NCI-H2029 (cell line): ENCODE measurements around the gene KBTBD8.
A peak's percentile ranks its signal among the peaks of the same experiment; 100 is the strongest.

ENCODE experiments used
- DNase-seq: peaks from one replicate; lab custom pipeline; 2025; lab: John Stamatoyannopoulos, UW

KBTBD8 gene

DNA sequence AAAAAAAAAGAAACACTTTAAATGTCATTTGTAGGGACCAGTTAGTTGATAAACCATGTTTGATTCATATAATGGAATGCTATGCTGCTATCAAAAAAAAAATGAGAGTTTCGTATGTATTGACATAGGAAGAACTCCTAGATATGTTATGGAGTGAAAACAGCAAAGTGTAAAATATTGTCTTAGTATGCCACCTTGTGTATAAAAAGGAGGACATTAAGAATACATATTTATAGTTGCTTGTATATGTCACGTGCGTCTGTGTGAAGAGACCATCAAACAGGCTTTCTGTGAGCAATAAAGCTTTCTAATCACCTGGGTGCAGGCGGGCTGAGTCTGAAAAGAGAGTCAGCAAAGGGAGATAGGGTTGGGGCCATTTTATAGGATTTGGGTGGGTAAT lies 39.5 kb downstream of the KBTBD8 start:
- no peak for DNase-seq

DNA sequence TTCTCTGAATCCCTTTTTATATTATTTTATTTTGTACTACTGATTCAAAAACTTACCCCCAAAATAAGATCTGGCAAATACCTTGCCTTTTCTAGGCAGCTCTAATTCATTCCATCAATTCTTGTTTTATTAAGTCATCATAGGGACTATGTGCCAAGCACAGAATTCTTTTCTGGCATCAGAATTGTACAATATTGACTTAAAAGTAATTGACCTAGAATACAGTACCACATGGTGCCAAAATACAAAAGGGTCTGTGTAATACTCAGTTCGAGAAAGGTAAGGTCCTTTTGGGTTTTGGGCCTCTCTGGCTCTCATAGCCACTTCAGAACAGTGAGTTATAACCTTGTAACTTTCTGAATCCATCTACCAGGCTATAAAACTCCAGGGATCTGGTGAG lies 46.2 kb downstream of the KBTBD8 start:
- DNase-seq = no peak

- no peak for DNase-seq
Observed at GRCh38 chr3:67044955-67045354, 46.8 kb downstream of the KBTBD8 start.

DNA sequence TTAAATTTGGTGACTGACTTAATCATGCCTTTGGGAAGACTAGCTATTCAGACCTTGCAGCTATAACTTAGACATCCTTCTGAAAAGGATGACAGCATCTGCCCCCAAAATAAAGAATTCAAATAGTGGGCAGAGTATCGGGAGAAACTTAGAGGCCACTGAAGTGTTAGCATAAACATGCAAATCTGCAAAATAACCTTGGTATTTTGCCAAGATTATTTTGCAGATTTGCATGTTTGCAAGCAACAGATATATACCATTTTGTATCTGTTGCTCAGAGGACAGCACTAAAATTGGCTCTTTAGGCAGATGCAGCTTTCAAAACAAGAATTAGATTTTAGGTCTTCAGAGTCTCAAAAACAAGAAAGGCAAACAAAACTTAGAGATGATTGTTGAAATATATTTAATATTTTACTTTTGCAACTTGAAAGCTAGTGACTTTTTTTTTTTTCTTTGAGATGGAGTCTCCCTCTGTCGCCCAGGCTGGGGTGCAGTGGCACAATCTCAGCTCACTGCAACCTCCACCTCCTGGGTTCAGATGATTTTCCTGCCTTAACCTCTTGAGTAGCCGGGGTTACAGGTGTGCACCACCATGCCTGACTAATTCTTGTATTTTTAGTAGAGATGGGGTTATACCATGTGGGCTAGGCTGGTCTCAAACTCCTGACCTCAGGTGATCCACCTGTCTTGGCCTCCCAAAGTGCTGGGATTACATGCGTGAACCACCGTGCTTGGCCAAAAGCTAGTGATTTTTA lies 47.8 kb downstream of the KBTBD8 start:
- DNase-seq = no peak

DNA sequence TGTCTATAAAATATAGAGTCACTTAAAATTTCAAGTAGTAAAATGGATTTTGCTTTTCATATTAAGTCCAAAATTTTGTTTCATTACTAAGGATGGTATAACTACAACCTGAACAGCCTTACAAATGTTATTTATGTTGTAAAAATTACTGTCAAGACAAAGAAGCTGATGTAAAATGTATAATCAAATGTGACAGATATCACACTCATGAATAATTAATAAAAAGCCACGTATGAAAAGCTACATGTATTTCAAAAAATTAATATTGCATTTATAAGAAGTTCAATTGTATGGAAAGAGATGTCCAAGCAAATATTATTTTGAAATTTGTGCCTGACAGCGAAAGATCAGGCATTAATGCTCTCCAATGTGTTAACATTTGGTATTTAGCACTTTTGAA lies 48.9 kb downstream of the KBTBD8 start:
- no peak for DNase-seq

DNA sequence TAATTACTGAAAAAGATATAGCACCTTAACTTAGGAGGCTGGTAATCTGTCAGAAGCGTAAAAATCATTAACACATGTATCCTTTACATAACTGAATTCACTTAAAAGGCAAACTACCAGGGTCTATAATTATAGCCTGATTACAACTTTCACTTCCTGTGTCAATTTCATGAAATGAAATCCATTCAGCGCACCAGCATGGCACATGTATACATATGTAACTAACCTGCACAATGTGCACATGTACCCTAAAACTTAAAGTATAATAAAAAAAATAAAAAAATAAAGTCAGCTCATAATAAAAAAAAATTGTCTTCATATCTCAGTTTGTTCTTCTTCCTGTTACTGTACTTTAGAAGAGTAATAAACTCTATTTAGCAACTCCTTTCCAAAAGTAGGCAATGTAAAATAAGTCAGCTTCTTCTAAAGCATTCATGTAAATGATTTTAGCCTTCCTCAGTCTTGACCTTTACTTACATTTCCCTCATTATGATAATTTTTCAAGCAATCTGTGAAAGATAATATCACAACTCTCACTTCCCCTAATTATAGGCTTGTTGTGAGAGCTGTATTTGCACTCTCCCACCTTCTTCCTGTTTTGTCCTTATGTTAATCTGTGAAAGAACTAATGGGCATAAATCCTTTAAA lies 50.1 kb downstream of the KBTBD8 start:
- no peak for DNase-seq

GRCh38 chr3:67048715-67049074 lies 50.6 kb downstream of the KBTBD8 start:
- peak; percentile 0 for DNase-seq

- no peak for DNase-seq
Observed at GRCh38 chr3:67059443-67059842, 61.3 kb downstream of the KBTBD8 start.
